ENCODE measurements around the gene DSTN. TPM values are rescaled to one million over a fixed set of nuclear protein-coding genes. Genes with fewer than 3 reads are reported as not detected.

The DSTN gene
- total and polyA plus RNA-seq, 2 donors (not counting 3 experiments of a cell fraction or from before 2014, with no cell fraction given): 66.1 to 300 TPM

GRCh38 chr20:17614176-17614811, 44.4 kb downstream of the DSTN start:
- FAIRE-seq (no peak), DNase-seq (ENCODE audit: low read depth, low spot score) (no peak)
- intact Hi-C loops (cut with micrococcal nuclease) (no loop called here), dilution Hi-C loops (cut with MboI; ENCODE audit: extremely low pct_ligation_motif_present, low sequenced_read_pairs) (no loop called here)
- no peaks in the 10 kb centered on the region for H4K20me1 ChIP-seq (replicated peaks; ENCODE audit: control insufficient read depth, extremely low read depth, insufficient read depth, low read length)
- TF ChIP-seq JUN (IDR thresholded peaks at IDR 0.05; ENCODE audit: borderline replicate concordance, insufficient read depth, insufficient read length, low read depth) (no peak), GATA2 (IDR thresholded peaks at IDR 0.05; ENCODE audit: insufficient read depth, insufficient read length, low read depth, low read length) (no peak), EZH2 (IDR thresholded peaks at IDR 0.05; ENCODE audit: borderline replicate concordance, low read depth, low read length, severe bottlenecking) (no peak), MYC (IDR thresholded peaks at IDR 0.05; ENCODE audit: low read depth, low read length) (no peak), POLR2A (IDR thresholded peaks at IDR 0.05; ENCODE audit: low read depth, low read length) (no peak), POLR2AphosphoS5 (IDR thresholded peaks at IDR 0.05; ENCODE audit: insufficient read depth, low read depth, low read length) (no peak)
- TF ChIP-seq, protein P1, sequence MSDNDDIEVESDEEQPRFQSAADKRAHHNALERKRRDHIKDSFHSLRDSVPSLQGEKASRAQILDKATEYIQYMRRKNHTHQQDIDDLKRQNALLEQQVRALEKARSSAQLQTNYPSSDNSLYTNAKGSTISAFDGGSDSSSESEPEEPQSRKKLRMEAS (IDR thresholded peaks at IDR 0.05; ENCODE audit: insufficient read depth, insufficient read length): no peak
- TF ChIP-seq, protein P2, sequence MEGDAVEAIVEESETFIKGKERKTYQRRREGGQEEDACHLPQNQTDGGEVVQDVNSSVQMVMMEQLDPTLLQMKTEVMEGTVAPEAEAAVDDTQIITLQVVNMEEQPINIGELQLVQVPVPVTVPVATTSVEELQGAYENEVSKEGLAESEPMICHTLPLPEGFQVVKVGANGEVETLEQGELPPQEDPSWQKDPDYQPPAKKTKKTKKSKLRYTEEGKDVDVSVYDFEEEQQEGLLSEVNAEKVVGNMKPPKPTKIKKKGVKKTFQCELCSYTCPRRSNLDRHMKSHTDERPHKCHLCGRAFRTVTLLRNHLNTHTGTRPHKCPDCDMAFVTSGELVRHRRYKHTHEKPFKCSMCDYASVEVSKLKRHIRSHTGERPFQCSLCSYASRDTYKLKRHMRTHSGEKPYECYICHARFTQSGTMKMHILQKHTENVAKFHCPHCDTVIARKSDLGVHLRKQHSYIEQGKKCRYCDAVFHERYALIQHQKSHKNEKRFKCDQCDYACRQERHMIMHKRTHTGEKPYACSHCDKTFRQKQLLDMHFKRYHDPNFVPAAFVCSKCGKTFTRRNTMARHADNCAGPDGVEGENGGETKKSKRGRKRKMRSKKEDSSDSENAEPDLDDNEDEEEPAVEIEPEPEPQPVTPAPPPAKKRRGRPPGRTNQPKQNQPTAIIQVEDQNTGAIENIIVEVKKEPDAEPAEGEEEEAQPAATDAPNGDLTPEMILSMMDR (IDR thresholded peaks at IDR 0.05; ENCODE audit: extremely low read depth in 1 of 2, insufficient read depth in 1 of 2, low read depth in 1 of 2, low read length in 2 of 2): no peak
- ChIA-PET POLR2A (interaction anchor here (0.8 kb wide), 1 partner anchor 57 kb away, joined by 3 read pairs; no protein-coding TSS in a partner anchor), CTCF (interaction anchor here (1.0 to 7.7 kb wide), 4 partner anchors 74 to 109 kb away, joined by 3 to 89 read pairs (median 31); partner anchors contain the start of gene BFSP1)
- BruUV-seq (replicated peaks): no TSS peak
- no peaks in the 10 kb centered on the region for H3K27me3 ChIP-seq (ENCODE audit: control insufficient read depth in 2 of 2, insufficient read depth in 2 of 2, low read length in 2 of 2)
- H3K9me3 ChIP-seq (replicated peaks; ENCODE audit: control insufficient read depth, insufficient read depth, low read length): no peaks in the 10 kb centered on the region
- H3K9me1 ChIP-seq (replicated peaks; ENCODE audit: control insufficient read depth, extremely low read depth, insufficient read depth, low read length): no peaks in the 10 kb centered on the region
- no peak overlapping the region for H3K27ac ChIP-seq (ENCODE audit: insufficient read depth, low read depth, low read length)
- H3K79me2 ChIP-seq (ENCODE audit: control insufficient read depth, insufficient read depth, low read length): no peaks in the 10 kb centered on the region
- H3K4me1 ChIP-seq (ENCODE audit: control insufficient read depth, extremely low read depth, insufficient read depth, low read length): no peaks in the 10 kb centered on the region
- no peak overlapping the region for H3K9ac ChIP-seq (replicated peaks; ENCODE audit: extremely low read depth, insufficient read depth, low read length)
- H3K36me3 ChIP-seq (ENCODE audit: control insufficient read depth in 2 of 2, extremely low read depth in 1 of 2, insufficient read depth in 2 of 2, low read length in 2 of 2): peaks cover 4 to 44% of the 10 kb centered on the region in 2 experiments
- no peak overlapping the region for H3K4me3 ChIP-seq (replicated peaks in 1 of 3; ENCODE audit: insufficient read depth in 1 of 3, low read depth in 1 of 3, low read length in 3 of 3)
- H3K4me2 ChIP-seq (ENCODE audit: insufficient read depth, low read length): no peak overlapping the region
- H2AFZ ChIP-seq (ENCODE audit: low read depth, low read length): no peak overlapping the region

Measured in endothelial cell of umbilical vein (primary cell).